H4 (cell line): ENCODE results near the gene EHMT1. TPM values are rescaled to one million over a fixed set of nuclear protein-coding genes. Genes with fewer than 3 reads are reported as not detected.
"Not testable (repeated sequence)": the region's sequence is repeated elsewhere in the genome, so short reads cannot be mapped to it uniquely, and the experiment has no call there.

Experiments
- DNase-seq: peaks from one replicate; pipeline ENCODE4 v3.0.0-alpha.2; 2015; ENCODE audit warnings: low spot score
- total RNA-seq: library from RNA; depleted of rRNA; stranded (reverse); fragments of >200 nt; shearing (Covaris generic); gene quantifications from 2 replicates; pipeline ENCODE4 v1.2.3, GENCODE V29; 2014

EHMT1 gene
- total RNA-seq, 1 experiment from 2014 or later: 18.6 TPM

GRCh38 chr9:137694962-137695875, 76.4 kb downstream of the EHMT1 start:
- DNase-seq: no peak

- DNase-seq: no peak
These were observed 77.5 kb downstream of the EHMT1 start for GRCh38 chr9:137696136-137696925.

GRCh38 chr9:137697193-137697592, 78.4 kb downstream of the EHMT1 start:
- DNase-seq: no peak

- DNase-seq: no peak
These were observed 79.0 kb downstream of the EHMT1 start for GRCh38 chr9:137697832-137698231.

- no peak for DNase-seq
These were observed 82.1 kb downstream of the EHMT1 start for GRCh38 chr9:137700911-137701310.

GRCh38 chr9:137702615-137703379, 84.0 kb downstream of the EHMT1 start:
- DNase-seq: no peak

GRCh38 chr9:137703842-137704508, 85.2 kb downstream of the EHMT1 start:
- DNase-seq: no peak

- no peak for DNase-seq
These were observed 86.6 kb downstream of the EHMT1 start for GRCh38 chr9:137705443-137705863.

GRCh38 chr9:137705906-137706305, 87.1 kb downstream of the EHMT1 start:
- DNase-seq: no peak

- no peak for DNase-seq
These were observed 88.6 kb downstream of the EHMT1 start for GRCh38 chr9:137707361-137707760.

GRCh38 chr9:137708590-137709284, 89.9 kb downstream of the EHMT1 start:
- no peak for DNase-seq

- DNase-seq: no peak
These were observed 90.8 kb downstream of the EHMT1 start for GRCh38 chr9:137709411-137710101.

GRCh38 chr9:137710704-137711103, 91.9 kb downstream of the EHMT1 start:
- DNase-seq: no peak

GRCh38 chr9:137711678-137712105, 92.9 kb downstream of the EHMT1 start:
- DNase-seq: no peak

GRCh38 chr9:137715321-137715720, 96.5 kb downstream of the EHMT1 start:
- no peak for DNase-seq

GRCh38 chr9:137715866-137716693, 97.3 kb downstream of the EHMT1 start:
- DNase-seq: not testable (repeated sequence)

GRCh38 chr9:137716694-137717287, 98.0 kb downstream of the EHMT1 start:
- no peak for DNase-seq

GRCh38 chr9:137717776-137718327, 99.0 kb downstream of the EHMT1 start:
- no peak for DNase-seq
